HepG2 (cell line): ENCODE measurements around the gene BOLA3. TPM values are rescaled to one million over a fixed set of nuclear protein-coding genes. Genes with fewer than 3 reads are reported as not detected.

Experiments used
- ATRX ChIP-seq: sonication (generic); formaldehyde crosslinking; IDR thresholded peaks from 2 replicates; pipeline ENCODE4 v1.4.0; 2020; ENCODE audit warnings: missing genetic modification reagents, borderline replicate concordance
- CBX5 ChIP-seq: sonication (generic); formaldehyde crosslinking; IDR thresholded peaks from 2 replicates; pipeline ENCODE4 v1.4.0; 2020; ENCODE audit warnings: missing genetic modification reagents, borderline replicate concordance
- CC2D1A ChIP-seq: sonication (generic); formaldehyde crosslinking; IDR thresholded peaks from 2 replicates; pipeline ENCODE4 v1.8.1; 2023; ENCODE audit warnings: mild to moderate bottlenecking, missing genetic modification reagents
- FOXC1 ChIP-seq: sonication (generic); formaldehyde crosslinking; IDR thresholded peaks from 2 replicates; pipeline ENCODE4 v1.8.0; 2022; ENCODE audit warnings: mild to moderate bottlenecking, missing genetic modification reagents, borderline replicate concordance
- HOXA3 ChIP-seq: sonication (generic); formaldehyde crosslinking; IDR thresholded peaks from 2 replicates; pipeline ENCODE4 v1.5.0; 2020; ENCODE audit warnings: missing genetic modification reagents
- IKZF4 ChIP-seq: sonication (generic); formaldehyde crosslinking; IDR thresholded peaks from 2 replicates; pipeline ENCODE4 v1.5.1; 2020; ENCODE audit warnings: borderline replicate concordance, mild to moderate bottlenecking, low read depth, missing genetic modification reagents; ENCODE audit errors: not compliant biosample characterization
- KDM4B ChIP-seq: sonication (generic); formaldehyde crosslinking; IDR thresholded peaks from 2 replicates; pipeline ENCODE4 v1.4.0; 2020; ENCODE audit warnings: missing genetic modification reagents
- PCBP2 ChIP-seq: fragments of 200-400 bp; formaldehyde crosslinking; optimal IDR thresholded peaks from 2 replicates; pipeline ENCODE3; 2018; ENCODE audit warnings: low read length, low read depth; ENCODE audit not compliant: poor library complexity, severe bottlenecking
- PRPF4 ChIP-seq: fragments of 200-400 bp; formaldehyde crosslinking; IDR thresholded peaks from 2 replicates; pipeline ENCODE4 v1.6.1; 2016; ENCODE audit warnings: low read length, low read depth; ENCODE audit not compliant: poor library complexity, severe bottlenecking
- TGIF2 ChIP-seq: IDR thresholded peaks from 2 replicates; pipeline ENCODE4 v1.6.1; 2016; ENCODE audit warnings: control low read depth, missing compliant biosample characterization
- ZC3H13 ChIP-seq: sonication (generic); formaldehyde crosslinking; IDR thresholded peaks from 2 replicates; pipeline ENCODE4 v1.8.1; 2023; ENCODE audit warnings: mild to moderate bottlenecking, missing genetic modification reagents, moderate library complexity
- ZMYM2 ChIP-seq: sonication (generic); formaldehyde crosslinking; IDR thresholded peaks from 2 replicates; pipeline ENCODE4 v1.8.0; 2022; ENCODE audit warnings: mild to moderate bottlenecking, missing genetic modification reagents
- ZNF20 ChIP-seq: sonication (generic); formaldehyde crosslinking; IDR thresholded peaks from 2 replicates; pipeline ENCODE4 v1.4.0; 2020; ENCODE audit warnings: mild to moderate bottlenecking, moderate library complexity, missing genetic modification reagents
- ZNF282 ChIP-seq: fragments of 450-650 bp; IDR thresholded peaks from 2 replicates; pipeline ENCODE4 v1.6.1; 2018; ENCODE audit not compliant: partially characterized antibody
- ZNF331 ChIP-seq: sonication (generic); formaldehyde crosslinking; IDR thresholded peaks from 2 replicates; pipeline ENCODE4 v1.4.0; 2020; ENCODE audit warnings: missing genetic modification reagents
- ZNF441 ChIP-seq: sonication (generic); formaldehyde crosslinking; IDR thresholded peaks from 2 replicates; pipeline ENCODE4 v1.7.0; 2021; ENCODE audit warnings: missing genetic modification reagents, borderline replicate concordance
- ZNF703 ChIP-seq: sonication (generic); formaldehyde crosslinking; IDR thresholded peaks from 2 replicates; pipeline ENCODE4 v1.5.1; 2020; ENCODE audit warnings: missing genetic modification reagents, mild to moderate bottlenecking, moderate library complexity, borderline replicate concordance
- polyA plus RNA-seq, 8 experiments: library from polyadenylated mRNA; depleted of rRNA in 3 of 8; stranded (reverse) in 7 of 8; unstranded in 1 of 8; fragments of >200 nt; fragmentation: Illumina TruSeq in 4 of 8; extraction: Trizol in 4 of 8; gene quantifications; 2 replicates each; pipeline versions ENCODE4 v1.2.1 to v1.2.3, GENCODE V29; 2011 to 2016; ENCODE audit warnings: low read depth in 4 of 8, missing spikeins in 1 of 8, mixed read lengths in 1 of 8; ENCODE audit not compliant: insufficient read depth in 1 of 8
- total RNA-seq, 5 experiments: library from RNA; depleted of rRNA; stranded (reverse); fragments of >200 nt; fragmentation: Illumina TruSeq; extraction: Trizol; gene quantifications; 2 replicates each; pipeline ENCODE4 v1.2.3, GENCODE V29; 2016; ENCODE audit warnings: low read depth in 1 of 5
- TF ChIP-seq, protein P1 (sequence below): sonication (generic); formaldehyde crosslinking; IDR thresholded peaks from 2 replicates; pipeline ENCODE4 v1.4.0; 2020; ENCODE audit warnings: low read depth, mild to moderate bottlenecking, missing genetic modification reagents
- TF ChIP-seq, protein P2 (sequence below): sonication (generic); formaldehyde crosslinking; IDR thresholded peaks from 2 replicates; pipeline ENCODE4 v1.8.0; 2022; ENCODE audit warnings: mild to moderate bottlenecking, missing genetic modification reagents, moderate library complexity
- TF ChIP-seq, protein P3 (sequence below): sonication (generic); formaldehyde crosslinking; IDR thresholded peaks from 2 replicates; pipeline ENCODE4 v1.8.0; 2022; ENCODE audit warnings: missing genetic modification reagents, mild to moderate bottlenecking, inconsistent platforms, borderline replicate concordance
- TF ChIP-seq, protein P4 (sequence below): sonication (generic); formaldehyde crosslinking; IDR thresholded peaks from 2 replicates; pipeline ENCODE4 v1.5.0; 2020; ENCODE audit warnings: missing genetic modification reagents
- TF ChIP-seq, protein P5 (sequence below): sonication (generic); formaldehyde crosslinking; IDR thresholded peaks from 2 replicates; pipeline ENCODE4 v1.4.0; 2020; ENCODE audit warnings: missing genetic modification reagents

BOLA3 gene
- total and polyA plus RNA-seq, 2 of the 13 experiments (the other 11 are each of a cell fraction or from before 2014, with no cell fraction given): 89.7 to 170 TPM

DNA sequence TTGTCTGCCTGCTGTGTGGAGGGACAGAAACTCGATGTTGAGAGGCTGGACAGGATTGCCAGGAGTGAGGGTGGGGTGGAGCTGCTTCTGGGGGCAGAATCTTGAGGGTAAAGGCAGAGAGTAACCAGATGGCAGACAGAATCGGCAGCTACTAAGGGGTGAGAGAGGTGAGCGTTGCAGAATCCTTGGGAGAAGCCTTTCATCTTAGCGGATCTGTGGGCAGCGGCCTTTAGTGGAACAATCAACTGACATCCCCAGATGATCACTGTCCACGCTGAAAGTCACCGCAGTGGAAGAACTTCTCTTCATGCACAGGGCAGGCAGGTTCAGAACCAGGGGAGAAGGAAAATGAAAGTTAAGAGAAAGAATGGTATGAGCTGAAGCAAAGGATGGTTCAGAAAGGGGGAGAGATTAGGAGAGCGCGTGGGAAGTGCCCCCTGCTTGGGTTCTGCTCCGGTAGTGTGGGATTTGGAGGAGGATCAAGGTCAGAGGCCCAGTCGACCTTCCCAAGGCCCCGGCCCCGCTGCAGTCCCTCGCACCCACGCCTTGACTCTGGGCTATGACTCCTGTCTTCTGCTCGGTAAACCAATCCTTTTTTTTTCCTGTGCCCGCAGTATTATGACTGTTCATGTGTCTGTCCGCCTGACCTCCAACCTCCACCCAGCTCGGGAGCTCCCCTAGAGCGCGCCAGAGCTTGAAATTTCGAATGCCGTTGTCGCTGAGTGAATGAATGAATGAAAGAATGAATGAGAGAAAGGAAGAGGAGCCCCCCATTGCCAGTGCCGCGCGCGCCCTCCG, 584 bp downstream of the BOLA3 start (continued):
- TF ChIP-seq, protein P1, sequence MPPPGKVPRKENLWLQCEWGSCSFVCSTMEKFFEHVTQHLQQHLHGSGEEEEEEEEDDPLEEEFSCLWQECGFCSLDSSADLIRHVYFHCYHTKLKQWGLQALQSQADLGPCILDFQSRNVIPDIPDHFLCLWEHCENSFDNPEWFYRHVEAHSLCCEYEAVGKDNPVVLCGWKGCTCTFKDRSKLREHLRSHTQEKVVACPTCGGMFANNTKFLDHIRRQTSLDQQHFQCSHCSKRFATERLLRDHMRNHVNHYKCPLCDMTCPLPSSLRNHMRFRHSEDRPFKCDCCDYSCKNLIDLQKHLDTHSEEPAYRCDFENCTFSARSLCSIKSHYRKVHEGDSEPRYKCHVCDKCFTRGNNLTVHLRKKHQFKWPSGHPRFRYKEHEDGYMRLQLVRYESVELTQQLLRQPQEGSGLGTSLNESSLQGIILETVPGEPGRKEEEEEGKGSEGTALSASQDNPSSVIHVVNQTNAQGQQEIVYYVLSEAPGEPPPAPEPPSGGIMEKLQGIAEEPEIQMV (CRISPR knock-in tag): no peak
- TF ChIP-seq HOXA3 (CRISPR knock-in tag) (no peak), CC2D1A (CRISPR knock-in tag) (no peak), CBX5 (CRISPR knock-in tag) (no peak), ZC3H13 (CRISPR knock-in tag) (no peak), ZNF331 (CRISPR knock-in tag) (no peak), ZNF441 (CRISPR knock-in tag) (no peak), IKZF4 (CRISPR knock-in tag) (peak; percentile 65), ZNF282 (no peak), TGIF2 (no peak), KDM4B (CRISPR knock-in tag) (no peak), PRPF4 (no peak), PCBP2 (no peak), ZMYM2 (CRISPR knock-in tag) (no peak), ATRX (no peak), ZNF20 (no peak), ZNF703 (CRISPR knock-in tag) (no peak), FOXC1 (CRISPR knock-in tag) (0 out of 2 replicates have a peak, but pooled peaks have one; percentile 13)
- TF ChIP-seq, protein P2, sequence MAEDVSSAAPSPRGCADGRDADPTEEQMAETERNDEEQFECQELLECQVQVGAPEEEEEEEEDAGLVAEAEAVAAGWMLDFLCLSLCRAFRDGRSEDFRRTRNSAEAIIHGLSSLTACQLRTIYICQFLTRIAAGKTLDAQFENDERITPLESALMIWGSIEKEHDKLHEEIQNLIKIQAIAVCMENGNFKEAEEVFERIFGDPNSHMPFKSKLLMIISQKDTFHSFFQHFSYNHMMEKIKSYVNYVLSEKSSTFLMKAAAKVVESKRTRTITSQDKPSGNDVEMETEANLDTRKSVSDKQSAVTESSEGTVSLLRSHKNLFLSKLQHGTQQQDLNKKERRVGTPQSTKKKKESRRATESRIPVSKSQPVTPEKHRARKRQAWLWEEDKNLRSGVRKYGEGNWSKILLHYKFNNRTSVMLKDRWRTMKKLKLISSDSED (CRISPR knock-in tag): no peak
- TF ChIP-seq, protein P3, sequence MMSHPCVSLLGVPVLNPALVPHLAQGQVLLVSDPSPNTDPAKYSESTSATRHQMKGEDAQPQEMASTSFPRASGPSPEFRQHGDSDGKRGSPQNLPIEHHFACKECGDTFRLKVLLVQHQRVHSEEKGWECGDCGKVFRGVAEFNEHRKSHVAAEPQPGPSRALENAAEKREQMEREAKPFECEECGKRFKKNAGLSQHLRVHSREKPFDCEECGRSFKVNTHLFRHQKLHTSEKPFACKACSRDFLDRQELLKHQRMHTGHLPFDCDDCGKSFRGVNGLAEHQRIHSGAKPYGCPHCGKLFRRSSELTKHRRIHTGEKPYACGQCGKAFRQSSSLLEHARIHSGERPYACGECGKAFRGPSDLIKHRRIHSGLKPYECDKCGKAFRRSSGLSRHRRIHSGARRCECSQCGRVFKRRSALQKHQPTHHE (CRISPR knock-in tag): no peak
- TF ChIP-seq, protein P4, sequence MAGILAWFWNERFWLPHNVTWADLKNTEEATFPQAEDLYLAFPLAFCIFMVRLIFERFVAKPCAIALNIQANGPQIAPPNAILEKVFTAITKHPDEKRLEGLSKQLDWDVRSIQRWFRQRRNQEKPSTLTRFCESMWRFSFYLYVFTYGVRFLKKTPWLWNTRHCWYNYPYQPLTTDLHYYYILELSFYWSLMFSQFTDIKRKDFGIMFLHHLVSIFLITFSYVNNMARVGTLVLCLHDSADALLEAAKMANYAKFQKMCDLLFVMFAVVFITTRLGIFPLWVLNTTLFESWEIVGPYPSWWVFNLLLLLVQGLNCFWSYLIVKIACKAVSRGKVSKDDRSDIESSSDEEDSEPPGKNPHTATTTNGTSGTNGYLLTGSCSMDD (CRISPR knock-in tag): no peak
- TF ChIP-seq, protein P5, sequence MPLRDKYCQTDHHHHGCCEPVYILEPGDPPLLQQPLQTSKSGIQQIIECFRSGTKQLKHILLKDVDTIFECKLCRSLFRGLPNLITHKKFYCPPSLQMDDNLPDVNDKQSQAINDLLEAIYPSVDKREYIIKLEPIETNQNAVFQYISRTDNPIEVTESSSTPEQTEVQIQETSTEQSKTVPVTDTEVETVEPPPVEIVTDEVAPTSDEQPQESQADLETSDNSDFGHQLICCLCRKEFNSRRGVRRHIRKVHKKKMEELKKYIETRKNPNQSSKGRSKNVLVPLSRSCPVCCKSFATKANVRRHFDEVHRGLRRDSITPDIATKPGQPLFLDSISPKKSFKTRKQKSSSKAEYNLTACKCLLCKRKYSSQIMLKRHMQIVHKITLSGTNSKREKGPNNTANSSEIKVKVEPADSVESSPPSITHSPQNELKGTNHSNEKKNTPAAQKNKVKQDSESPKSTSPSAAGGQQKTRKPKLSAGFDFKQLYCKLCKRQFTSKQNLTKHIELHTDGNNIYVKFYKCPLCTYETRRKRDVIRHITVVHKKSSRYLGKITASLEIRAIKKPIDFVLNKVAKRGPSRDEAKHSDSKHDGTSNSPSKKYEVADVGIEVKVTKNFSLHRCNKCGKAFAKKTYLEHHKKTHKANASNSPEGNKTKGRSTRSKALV (CRISPR knock-in tag): no peak
